Stimulated activated naive CD8-positive, alpha-beta T cell treated with anti-CD3 and anti-CD28 coated beads, Interleukin-15, Interleukin-2, amounts not matched to agents 100 ng/mL and 50 ng/mL, for 24 hours (primary cell): Measurements from ENCODE around the gene COL5A1.
"Not testable (repeated sequence)": the region's sequence is repeated elsewhere in the genome, so short reads cannot be mapped to it uniquely, and the experiment has no call there.

Experiments used
- H3K27ac Mint-ChIP-seq: one replicate; pipeline ENCODE4 v1.8.0; 2021; ENCODE audit warnings: mild to moderate bottlenecking, mixed read lengths
- H3K27me3 Mint-ChIP-seq: one replicate; pipeline ENCODE4 v1.8.0; 2021; ENCODE audit warnings: mixed read lengths
- H3K36me3 Mint-ChIP-seq: one replicate; pipeline ENCODE4 v1.8.0; 2021; ENCODE audit warnings: low read depth, mixed read lengths
- H3K4me1 Mint-ChIP-seq: one replicate; pipeline ENCODE4 v1.8.0; 2021; ENCODE audit warnings: low read depth, mixed read lengths
- H3K4me3 Mint-ChIP-seq: one replicate; pipeline ENCODE4 v1.8.0; 2021; ENCODE audit warnings: mild to moderate bottlenecking, mixed read lengths
- H3K9me3 Mint-ChIP-seq: one replicate; pipeline ENCODE4 v1.8.0; 2021; ENCODE audit warnings: mixed read lengths

Gene COL5A1

GRCh38 chr9:134637696-134638501 is 3.7 kb upstream of the COL5A1 start:
- H3K9me3 Mint-ChIP-seq, result no peaks in the 10 kb centered on the region
- H3K27ac Mint-ChIP-seq, result no peak overlapping the region
- H3K36me3 Mint-ChIP-seq, result no peaks in the 10 kb centered on the region
- peaks cover 13% of the 10 kb centered on the region for H3K27me3 Mint-ChIP-seq
- H3K4me3 Mint-ChIP-seq, result no peak overlapping the region
- no peaks in the 10 kb centered on the region for H3K4me1 Mint-ChIP-seq

- peaks cover 17% of the 10 kb centered on the region for H3K27me3 Mint-ChIP-seq
- H3K27ac Mint-ChIP-seq, result no peak overlapping the region
- H3K4me1 Mint-ChIP-seq, result no peaks in the 10 kb centered on the region
- H3K4me3 Mint-ChIP-seq, result no peak overlapping the region
- H3K36me3 Mint-ChIP-seq, result no peaks in the 10 kb centered on the region
- no peaks in the 10 kb centered on the region for H3K9me3 Mint-ChIP-seq
These were observed 3.0 kb upstream of the COL5A1 start for GRCh38 chr9:134638502-134639090.

- no peak overlapping the region for H3K4me3 Mint-ChIP-seq
- no peaks in the 10 kb centered on the region for H3K4me1 Mint-ChIP-seq
- H3K27me3 Mint-ChIP-seq, result peaks cover 17% of the 10 kb centered on the region
These were observed 1.6 kb upstream of the COL5A1 start for GRCh38 chr9:134639994-134640393.

GRCh38 chr9:134640506-134641172 is 964 bp upstream of the COL5A1 start:
- Mint-ChIP-seq H3K9me3 (no peaks in the 10 kb centered on the region), H3K36me3 (no peaks in the 10 kb centered on the region), H3K4me1 (no peaks in the 10 kb centered on the region), H3K27me3 (peaks cover 17% of the 10 kb centered on the region), H3K4me3 (no peak overlapping the region), H3K27ac (no peak overlapping the region)

More at GRCh38 chr9:134639994-134640393, 1.6 kb upstream of the COL5A1 start:
- no peaks in the 10 kb centered on the region for H3K36me3 Mint-ChIP-seq
- H3K27ac Mint-ChIP-seq, result no peak overlapping the region
- H3K9me3 Mint-ChIP-seq, result no peaks in the 10 kb centered on the region

- H3K27me3 Mint-ChIP-seq, result peaks cover 17% of the 10 kb centered on the region
- H3K36me3 Mint-ChIP-seq, result no peaks in the 10 kb centered on the region
- H3K4me3 Mint-ChIP-seq, result no peak overlapping the region
- H3K4me1 Mint-ChIP-seq, result no peaks in the 10 kb centered on the region
- H3K27ac Mint-ChIP-seq, result no peak overlapping the region
- no peaks in the 10 kb centered on the region for H3K9me3 Mint-ChIP-seq
These were observed 384 bp downstream of the COL5A1 start for GRCh38 chr9:134641990-134642384.

GRCh38 chr9:134642385-134643181 is 980 bp downstream of the COL5A1 start:
- no peaks in the 10 kb centered on the region for H3K4me1 Mint-ChIP-seq
- H3K36me3 Mint-ChIP-seq, result no peaks in the 10 kb centered on the region
- peaks cover 17% of the 10 kb centered on the region for H3K27me3 Mint-ChIP-seq
- H3K27ac Mint-ChIP-seq, result no peak overlapping the region
- H3K9me3 Mint-ChIP-seq, result no peaks in the 10 kb centered on the region
- peak overlapping the region; percentile 43 for H3K4me3 Mint-ChIP-seq

GRCh38 chr9:134643222-134643671 is 1.6 kb downstream of the COL5A1 start:
- Mint-ChIP-seq H3K27me3 (peaks cover 17% of the 10 kb centered on the region), H3K9me3 (no peaks in the 10 kb centered on the region), H3K36me3 (no peaks in the 10 kb centered on the region), H3K27ac (no peak overlapping the region), H3K4me1 (no peaks in the 10 kb centered on the region), H3K4me3 (no peak overlapping the region)

GRCh38 chr9:134644401-134644724 is 2.8 kb downstream of the COL5A1 start:
- peaks cover 17% of the 10 kb centered on the region for H3K27me3 Mint-ChIP-seq
- H3K9me3 Mint-ChIP-seq, H3K4me3 Mint-ChIP-seq: not testable (repeated sequence)

GRCh38 chr9:134644725-134645606 is 3.4 kb downstream of the COL5A1 start:
- Mint-ChIP-seq H3K36me3 (no peaks in the 10 kb centered on the region), H3K4me3 (no peak overlapping the region), H3K27ac (no peak overlapping the region), H3K4me1 (no peaks in the 10 kb centered on the region), H3K9me3 (no peaks in the 10 kb centered on the region), H3K27me3 (peaks cover 15% of the 10 kb centered on the region)

More at GRCh38 chr9:134644401-134644724, 2.8 kb downstream of the COL5A1 start:
- not testable (repeated sequence) for H3K4me1 Mint-ChIP-seq, H3K27ac Mint-ChIP-seq, H3K36me3 Mint-ChIP-seq

- H3K4me1 Mint-ChIP-seq, result no peaks in the 10 kb centered on the region
- H3K4me3 Mint-ChIP-seq, result no peak overlapping the region
- peaks cover 8% of the 10 kb centered on the region for H3K27me3 Mint-ChIP-seq
- H3K36me3 Mint-ChIP-seq, result no peaks in the 10 kb centered on the region
- no peak overlapping the region for H3K27ac Mint-ChIP-seq
- no peaks in the 10 kb centered on the region for H3K9me3 Mint-ChIP-seq
These were observed 4.2 kb downstream of the COL5A1 start for GRCh38 chr9:134645607-134646365.

GRCh38 chr9:134647359-134648080 is 5.9 kb downstream of the COL5A1 start:
- no peak overlapping the region for H3K27ac Mint-ChIP-seq
- H3K27me3 Mint-ChIP-seq, result peaks cover 6% of the 10 kb centered on the region
- H3K36me3 Mint-ChIP-seq, result no peaks in the 10 kb centered on the region
- no peaks in the 10 kb centered on the region for H3K4me1 Mint-ChIP-seq
- H3K4me3 Mint-ChIP-seq, result no peak overlapping the region
- H3K9me3 Mint-ChIP-seq, result no peaks in the 10 kb centered on the region

GRCh38 chr9:134648701-134649530 is 7.3 kb downstream of the COL5A1 start:
- no peak overlapping the region for H3K27ac Mint-ChIP-seq
- no peaks in the 10 kb centered on the region for H3K4me1 Mint-ChIP-seq
- no peaks in the 10 kb centered on the region for H3K36me3 Mint-ChIP-seq
- H3K9me3 Mint-ChIP-seq, result no peaks in the 10 kb centered on the region
- no peak overlapping the region for H3K4me3 Mint-ChIP-seq
- H3K27me3 Mint-ChIP-seq, result no peaks in the 10 kb centered on the region
